Stimulated activated naive CD8-positive, alpha-beta T cell treated with anti-CD3 and anti-CD28 coated beads, Interleukin-15, Interleukin-2, amounts not matched to agents 100 U/mL and 50 U/mL, for 24 hours (primary cell): ENCODE measurements around the gene ZFP1.

ENCODE experiments used
- ATAC-seq: fragments of 150-1000 bp; cut with Tn5 transposase; one replicate; pipeline ENCODE4 v1.10.0; 2021
- DNase-seq: peaks from one replicate; pipeline ENCODE4 v3.0.0; 2021

ZFP1 gene

DNA sequence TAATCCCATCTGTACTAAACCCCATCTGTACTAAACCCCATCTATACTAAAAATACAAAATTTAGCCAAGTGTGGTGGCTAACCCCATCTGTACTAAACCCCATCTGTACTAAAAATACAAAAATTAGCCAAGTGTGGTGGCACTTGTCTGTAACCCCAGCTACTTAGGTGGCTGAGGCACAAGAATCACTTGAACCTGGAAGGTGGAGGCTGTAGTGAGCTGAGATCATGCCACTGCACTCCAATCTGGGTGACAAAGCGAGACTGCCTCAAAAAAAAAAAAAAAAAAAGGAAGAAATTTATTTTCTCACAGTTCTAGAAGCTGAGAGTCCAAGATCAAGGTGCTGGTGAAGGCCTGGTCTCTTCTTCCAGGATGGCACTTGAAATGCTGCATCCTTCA, 12.1 kb downstream of the ZFP1 start:
- ATAC-seq (no peak), DNase-seq (no peak)

DNA sequence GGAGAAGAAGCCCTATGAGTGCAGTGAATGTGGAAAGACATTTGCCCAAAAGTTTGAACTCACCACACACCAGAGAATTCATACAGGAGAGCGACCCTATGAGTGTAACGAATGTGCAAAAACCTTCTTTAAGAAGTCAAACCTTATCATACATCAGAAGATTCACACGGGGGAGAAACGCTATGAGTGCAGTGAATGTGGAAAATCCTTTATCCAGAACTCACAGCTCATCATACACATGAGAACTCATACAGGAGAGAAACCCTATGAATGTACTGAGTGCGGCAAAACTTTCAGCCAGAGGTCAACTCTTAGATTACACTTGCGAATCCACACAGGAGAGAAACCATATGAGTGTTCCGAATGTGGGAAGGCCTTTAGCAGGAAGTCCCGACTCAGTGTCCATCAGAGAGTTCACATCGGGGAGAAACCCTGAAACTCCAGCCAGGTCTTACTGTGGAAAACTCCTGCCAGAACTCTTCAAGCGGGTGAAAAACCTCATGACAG, 21.6 kb downstream of the ZFP1 start:
- ATAC-seq, result no peak
- DNase-seq, result no peak

DNA sequence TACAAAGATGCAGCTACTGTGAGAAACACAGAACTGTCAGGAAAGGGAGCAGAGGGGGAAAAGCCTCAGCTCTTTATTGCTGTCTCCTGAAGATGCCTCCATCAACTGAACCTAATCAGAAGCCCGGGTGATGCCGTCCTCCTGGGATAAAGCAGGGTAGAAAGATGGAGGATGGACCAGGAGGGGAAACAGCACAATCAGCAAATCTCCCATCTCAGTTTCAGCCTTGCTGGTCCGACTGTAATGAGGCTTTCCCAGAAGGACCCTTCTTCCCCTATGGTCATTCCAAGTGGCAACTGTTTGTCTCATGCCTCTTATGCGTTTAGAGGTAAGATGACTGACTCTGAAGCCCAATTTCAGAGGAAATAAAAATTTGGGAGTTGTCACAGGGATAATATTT, 24.3 kb downstream of the ZFP1 start:
- no peak for ATAC-seq
- no peak for DNase-seq

DNA sequence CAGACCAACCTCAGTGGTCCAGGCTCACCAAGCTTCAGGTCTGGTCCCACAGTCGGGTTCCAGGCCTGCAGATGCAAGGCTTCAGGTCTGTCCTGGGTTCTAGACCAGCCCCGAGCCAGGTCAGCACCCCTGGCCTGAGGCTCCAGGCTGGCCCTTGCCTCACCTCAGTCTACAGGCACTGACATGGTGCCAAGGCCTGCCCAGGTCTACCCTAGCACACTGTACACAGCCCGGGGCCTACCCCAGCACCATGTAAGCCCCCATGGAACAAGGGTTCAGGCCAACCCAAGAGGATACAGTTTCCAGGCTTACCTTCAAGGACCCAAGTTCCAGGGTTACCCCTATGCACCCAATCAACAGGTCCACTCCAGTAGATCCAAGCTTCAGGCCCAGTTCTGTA, 26.8 kb downstream of the ZFP1 start:
- ATAC-seq, result no peak

DNA sequence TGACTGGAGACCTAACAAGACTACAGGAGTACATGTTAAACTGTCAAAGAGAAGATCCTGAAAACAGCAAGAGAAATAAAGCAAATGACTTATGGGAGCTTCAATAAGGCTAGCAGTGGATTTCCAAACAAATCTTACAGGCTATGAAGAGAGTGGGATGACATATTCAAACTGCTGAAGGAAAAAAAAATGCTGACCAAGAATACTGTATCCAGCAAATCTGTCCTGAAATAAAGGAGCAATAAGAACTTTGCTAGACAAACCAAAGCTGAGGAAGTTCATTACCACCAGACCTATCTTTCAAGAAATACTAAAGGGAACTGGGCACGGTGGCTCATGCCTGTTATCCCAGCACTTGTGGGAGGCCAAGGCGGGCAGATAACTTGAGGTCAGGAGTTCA, 28.6 kb downstream of the ZFP1 start:
- DNase-seq (no peak), ATAC-seq (no peak)

More for the DNA sequence above, 26.8 kb downstream of the ZFP1 start:
- DNase-seq, result no peak

DNA sequence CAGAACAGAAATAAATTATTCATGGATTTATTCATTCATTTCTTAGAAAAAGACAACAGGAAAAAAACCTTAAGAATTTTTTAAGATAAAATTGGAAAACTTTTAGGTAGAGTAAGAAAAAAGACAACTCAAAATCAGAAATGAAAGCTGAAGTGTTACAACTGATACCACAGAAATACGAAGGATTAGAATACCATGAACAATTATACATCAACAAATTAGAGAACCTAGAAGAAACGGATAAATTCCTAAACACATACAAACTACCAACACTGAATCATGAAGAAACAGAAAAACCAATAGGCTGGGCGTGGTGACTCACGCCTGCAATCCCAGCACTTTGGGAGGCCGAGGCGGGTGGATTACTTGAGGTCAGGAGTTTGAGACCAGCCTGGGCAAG, 30.9 kb downstream of the ZFP1 start:
- DNase-seq (no peak), ATAC-seq (no peak)

DNA sequence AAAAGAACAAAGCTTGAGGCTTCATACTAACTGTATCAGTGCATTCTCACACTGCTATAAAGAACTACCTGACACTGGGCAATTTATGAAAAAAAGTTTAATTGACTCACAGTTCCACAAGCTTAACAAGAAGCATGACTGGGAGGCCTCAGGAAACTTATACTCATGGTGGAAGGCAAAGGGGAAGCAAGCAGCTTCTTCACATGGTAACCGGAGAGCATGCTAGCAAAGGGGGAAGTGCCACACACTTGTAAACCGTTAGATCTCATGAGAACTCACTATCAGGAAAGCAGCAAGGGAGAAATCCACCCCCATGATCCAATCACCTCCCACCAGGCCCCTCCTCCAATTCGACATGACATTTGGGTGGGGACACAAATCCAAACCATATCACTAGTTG, 33.3 kb downstream of the ZFP1 start:
- DNase-seq, result no peak
- ATAC-seq, result no peak

DNA sequence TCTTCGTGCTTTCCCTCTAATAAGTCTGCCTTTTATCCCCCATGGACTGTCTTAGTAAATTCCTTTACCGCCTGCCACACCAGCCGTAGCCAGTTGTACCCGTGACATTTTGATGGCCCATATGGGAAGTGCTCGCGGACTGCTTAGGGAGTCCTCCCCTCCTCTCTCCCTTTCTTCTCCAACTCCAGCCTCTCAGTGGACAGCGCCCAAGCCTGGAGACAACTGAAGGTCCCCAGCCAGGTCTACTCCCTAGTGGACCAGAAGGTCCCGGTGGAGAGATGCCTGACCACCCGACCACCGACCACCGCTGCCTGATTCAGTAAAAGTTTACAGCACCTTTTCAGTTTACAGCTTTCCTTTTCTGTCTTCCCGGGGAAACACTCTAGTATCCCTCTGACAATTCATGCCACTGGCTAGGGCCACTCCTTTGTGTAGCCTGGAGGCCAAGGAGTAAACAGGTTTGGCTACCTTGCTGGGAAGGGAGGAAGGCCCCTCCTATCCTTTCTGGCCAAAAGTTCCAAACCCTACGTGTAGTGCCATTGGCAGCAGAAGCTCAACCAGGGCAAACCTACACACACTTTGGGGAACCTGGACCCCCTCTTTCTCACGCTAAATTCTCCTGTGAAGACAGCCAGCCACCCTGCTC, 40.6 kb downstream of the ZFP1 start:
- ATAC-seq, result no peak
- no peak for DNase-seq

DNA sequence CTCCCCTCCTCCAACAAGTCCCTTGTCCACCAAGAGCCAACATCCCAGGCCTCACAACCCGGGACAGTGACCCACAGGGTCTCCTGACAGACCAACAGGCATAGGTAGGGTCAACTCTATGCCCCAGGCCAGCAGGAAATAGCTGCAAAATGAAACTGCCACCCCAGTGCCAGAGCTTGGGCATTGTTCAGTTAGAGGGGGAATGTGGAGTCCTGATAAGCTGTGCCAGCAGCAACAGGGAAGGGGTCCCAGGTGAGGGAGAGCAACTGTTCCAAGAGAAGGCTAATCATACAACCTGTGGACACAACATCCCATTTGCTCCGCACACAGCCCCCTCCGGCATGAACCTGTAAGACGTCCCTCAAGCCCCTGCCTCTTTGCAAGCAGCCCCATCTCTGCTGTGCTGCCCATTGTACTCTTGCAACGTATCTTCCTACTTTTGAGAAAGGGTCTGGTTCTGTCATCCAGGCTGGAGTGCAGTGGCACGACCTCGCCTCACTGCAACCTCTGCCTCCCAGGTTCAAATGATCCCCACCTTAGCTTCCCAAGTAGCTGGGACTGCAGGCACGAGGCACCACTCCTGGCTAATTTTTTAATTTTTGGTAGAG, 41.4 kb downstream of the ZFP1 start:
- ATAC-seq, result no peak
- no peak for DNase-seq

DNA sequence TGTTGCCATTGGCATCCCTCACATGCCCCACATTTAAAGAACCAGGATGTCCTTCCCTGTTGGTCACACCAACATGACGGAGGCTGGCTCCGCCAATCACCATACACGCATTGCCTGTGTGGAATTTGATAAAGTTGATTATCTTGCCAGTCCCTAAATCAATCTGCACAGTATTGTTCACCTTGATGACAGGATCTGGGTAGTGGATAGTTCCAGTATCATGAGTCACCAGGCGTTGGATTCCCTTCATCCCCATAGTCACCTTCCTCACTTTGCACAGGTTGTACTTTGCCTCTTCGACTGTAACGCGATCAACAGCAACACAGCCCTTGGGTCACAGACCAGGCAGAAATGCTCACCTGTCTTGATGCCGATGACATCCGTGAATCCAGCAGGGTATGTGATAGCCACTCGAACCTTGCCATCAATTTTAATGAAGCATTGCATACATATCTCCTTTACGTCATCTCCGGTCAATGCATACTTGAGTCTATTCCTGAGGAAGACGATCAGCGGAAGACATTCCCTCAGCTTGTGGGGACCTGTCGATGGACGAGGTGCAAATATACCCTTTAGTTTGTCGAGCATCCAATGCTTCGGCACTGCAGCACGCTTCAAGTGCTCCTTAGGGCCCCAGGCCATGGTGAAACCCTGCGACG, 44.4 kb downstream of the ZFP1 start:
- no peak for ATAC-seq
- no peak for DNase-seq

DNA sequence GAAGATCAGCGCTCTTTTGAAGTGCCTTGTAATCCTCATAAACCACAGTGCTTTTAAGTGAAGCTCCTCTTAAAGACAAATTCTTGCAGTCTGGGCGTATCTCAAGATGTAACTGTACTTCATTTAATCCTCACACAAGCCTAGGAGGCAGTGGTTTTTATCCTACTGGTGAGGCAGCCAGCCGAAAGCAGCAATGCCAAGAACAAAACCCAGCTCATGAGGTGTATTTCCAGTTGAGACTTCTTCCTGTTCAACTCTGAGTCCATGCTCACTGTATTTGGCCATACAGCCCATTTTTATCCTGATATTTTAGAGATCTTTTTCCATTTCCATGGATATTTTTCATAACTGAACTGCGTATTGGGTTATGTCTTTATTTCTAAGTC, 44.9 kb downstream of the ZFP1 start:
- no peak for ATAC-seq
- DNase-seq, result no peak

DNA sequence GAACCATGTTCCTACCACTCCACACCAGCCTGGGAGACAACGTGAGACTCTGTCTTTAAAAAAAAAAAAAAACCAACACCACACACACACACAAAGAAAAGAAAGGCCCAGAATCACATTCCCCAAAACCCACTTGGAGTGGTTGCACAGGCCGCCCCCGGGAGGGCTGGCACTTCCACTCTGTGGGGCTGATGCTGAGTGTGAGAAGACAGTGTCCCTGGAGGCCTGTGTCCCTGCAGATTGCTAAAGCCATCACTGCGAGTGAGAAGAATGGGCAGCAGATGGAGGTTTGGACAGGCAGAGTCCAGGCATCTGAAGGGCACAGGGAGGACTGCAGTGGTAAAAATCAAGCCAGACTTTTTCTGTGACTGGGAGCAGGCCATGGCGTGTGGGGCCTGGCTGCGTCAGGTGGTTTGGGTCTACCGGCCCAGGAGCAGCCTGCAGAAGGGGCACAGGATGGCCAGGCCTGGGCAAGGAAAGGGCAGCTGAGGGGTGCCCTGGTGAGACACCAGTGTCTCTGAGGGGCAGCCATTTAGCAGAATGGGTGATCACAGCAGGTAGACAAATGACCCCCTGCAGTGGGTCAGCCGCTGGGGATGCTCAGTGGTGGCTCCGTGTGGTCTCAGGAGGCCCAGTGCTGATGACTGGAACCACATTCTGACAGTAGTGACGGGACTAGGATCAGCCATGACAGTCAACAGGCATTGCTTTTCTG, 45.6 kb downstream of the ZFP1 start:
- DNase-seq (no peak), ATAC-seq (no peak)

DNA sequence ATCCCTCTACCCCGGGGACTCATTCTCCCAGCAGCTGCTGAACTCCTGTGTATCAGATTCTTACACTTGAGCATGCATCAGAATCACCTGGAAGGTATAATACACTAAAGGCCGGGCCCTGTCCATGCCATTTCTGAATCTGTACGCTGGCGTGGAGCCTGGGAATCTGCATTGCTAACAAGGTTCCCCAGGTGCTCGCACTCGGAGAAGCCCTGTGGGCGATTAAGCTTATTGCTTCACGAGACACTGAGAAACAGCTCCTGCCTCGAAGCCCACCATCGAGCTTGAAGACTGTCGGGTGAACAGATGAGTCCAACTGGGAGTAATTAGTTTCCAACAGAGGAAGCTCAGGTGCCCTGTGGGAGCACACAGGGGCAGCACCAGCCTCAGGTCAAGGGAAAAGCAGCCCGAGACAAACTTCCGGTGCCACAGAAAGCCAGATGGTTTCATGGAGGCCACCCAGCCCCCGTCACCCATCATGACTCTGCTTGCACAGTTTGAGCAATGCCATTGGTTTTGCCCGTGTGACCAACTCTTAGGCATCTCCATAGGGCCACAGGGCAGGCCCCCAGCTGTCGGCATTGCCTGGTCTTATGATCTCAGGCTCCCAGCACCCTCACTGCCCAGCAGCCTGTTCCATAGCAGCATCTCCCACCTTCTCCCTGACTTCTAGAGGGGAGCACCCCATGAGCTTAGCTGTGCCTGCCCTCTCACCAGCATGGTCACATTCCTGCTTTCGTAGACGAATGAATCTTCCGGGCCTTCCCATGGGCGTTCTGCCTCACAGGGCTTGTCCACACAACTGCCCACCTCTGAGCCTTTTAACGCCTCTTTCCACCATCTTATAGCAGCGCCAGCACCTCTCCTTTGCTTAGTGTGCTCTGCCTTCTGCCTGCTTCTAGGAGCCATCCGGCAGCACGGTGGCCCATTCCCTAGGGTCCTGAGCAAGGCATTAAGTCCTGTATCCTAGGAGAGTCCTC, 47.8 kb downstream of the ZFP1 start:
- DNase-seq (no peak), ATAC-seq (no peak)

DNA sequence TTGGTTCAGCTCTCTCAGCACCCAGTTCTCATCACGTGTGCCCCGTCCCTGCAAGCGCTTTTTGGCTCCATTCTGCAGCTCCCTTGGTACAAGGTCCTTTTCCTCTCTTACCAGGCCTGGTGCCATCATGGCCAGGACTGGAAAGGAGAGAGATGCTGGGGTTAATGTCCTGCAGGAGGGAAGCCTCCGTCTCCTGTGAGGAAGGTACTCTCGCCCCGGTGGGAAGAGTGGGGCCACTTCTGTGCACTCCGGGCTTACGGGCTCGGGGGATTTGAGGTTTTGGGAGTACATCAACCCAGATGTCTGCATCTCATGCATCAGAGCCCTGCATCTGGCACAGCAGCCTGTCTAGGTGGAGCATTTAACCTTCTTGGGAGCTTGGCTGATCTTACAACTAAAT, 48.5 kb downstream of the ZFP1 start:
- ATAC-seq, result no peak
- no peak for DNase-seq

DNA sequence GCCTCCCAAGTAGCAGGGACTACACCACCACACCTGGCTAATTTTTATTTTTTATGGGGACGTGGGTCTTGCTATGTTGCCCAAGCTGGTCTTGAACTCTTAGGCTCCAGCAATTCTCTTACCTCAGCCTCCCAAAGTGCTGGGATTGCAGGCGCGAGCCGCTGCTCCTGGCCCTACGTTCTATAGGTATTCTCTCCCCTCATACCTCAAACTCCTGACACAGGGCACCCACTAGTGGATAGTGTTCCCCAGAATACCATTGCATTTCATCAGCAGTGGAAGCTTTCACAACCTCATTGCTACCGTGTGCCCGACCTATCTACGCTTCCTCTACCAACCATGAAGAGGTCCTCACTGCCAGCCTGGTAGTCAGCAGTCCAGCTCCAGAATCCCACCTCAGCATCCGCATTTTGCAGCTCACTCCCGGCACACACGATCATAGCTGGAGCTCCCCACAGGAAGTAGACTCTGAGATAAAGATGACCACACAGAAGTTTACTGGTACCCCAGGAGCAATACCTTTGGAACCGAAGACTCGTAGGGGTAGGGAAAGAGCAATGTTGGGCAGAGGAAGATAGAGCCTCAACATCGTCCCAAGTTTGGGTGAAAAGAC, 49.3 kb downstream of the ZFP1 start:
- ATAC-seq (no peak), DNase-seq (no peak)

DNA sequence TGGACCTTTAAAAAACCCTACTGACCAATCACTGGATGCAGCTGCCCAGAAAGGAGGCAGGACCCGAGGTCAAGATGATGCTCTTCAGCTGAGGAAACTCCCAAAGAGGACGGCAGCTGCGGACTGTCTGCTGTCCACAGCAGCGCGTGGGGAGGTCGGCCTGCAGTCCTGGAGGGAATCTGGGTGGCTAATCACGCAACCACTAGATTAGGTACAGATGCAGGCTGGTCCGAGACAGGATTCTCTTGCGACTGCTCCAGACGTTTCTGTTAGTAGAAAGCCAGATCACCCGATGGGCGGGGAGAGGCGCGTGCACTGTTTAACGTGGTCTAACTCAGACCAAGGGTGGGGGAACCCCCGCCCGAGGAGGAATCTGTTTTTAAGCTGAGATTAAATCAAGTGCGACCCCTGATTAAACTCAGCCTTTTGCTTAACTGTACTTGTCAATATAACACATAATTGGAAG, 49.8 kb downstream of the ZFP1 start:
- ATAC-seq, result no peak
- DNase-seq, result no peak

DNA sequence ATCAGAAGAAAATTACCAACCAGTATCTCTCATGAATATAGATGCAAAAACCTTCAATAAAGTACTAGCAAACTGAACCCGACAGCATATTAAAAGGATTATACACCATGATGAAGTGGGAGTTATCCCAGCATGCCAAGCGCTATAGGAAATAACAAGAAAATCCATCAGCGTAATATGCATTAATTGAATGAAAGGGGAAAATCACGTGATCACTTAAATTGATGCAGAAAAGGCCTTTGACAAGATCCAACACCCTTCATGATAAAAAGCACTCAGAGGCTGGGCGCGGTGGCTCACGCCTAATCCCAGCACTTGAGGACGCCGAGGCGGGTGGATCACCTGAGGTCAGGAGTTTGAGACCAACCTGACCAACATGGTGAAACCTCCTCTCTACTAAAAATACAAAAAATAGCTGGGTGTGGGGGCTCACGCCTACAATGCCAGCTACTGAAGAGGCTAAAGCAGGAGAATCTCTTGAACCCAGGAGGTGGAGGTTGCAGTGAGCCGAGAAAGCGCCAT, 53.8 kb downstream of the ZFP1 start:
- no peak for ATAC-seq
- DNase-seq, result no peak

DNA sequence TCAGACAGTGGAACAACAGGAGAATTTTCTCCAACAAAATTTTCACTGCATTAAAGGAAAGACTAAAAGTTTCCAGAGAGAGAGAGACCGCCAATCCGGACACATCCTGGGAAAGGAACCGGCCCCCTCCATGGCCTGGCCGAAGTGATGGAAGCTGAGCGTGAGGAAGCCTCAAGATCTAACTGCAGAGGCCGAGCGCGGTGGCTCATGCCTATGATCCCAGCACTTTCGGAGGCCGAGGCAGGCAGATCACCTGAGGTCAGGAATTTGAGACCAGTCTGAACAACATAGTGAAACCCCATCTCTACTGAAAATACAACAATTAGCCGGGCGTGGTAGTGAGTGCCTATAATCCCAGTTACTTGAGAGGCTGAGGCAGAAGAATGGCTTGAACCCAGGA, 54.8 kb downstream of the ZFP1 start:
- DNase-seq (no peak), ATAC-seq (no peak)

DNA sequence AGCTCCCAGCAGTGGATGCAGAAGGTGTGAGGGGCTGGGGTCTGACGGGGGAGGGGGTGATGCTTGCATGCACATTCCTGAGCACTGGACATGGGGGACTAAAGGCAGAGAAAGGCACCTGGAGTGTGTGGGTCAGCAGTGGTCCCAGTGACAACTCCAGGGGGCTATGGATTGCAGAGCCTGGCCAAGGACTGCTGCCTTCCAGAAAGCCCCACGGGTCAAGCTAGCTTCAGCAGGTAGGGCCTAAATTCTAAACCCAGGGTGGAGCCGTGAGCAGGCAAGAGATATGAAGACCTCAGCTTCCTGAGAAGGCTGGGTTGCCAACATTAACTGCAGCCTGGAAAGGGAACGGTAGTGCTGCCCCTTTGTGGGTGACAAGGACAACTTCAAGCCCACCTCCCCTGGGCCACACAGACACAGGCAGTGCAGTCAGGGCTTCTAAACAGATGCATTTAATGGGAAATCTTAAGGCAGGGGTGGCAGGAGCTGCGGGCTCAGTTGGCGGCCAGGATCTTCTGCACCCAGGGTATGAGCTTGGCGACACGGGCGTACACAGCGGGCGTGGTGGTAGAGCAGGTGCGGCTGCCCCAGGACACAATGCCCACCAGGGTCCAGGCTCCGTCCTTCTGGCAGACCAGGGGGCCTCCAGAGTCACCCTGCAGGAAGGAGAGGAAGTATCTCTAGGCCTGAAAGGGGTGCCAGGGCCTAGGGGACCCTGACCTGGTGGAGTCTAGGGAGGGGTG, 55.5 kb downstream of the ZFP1 start:
- no peak for ATAC-seq

DNA sequence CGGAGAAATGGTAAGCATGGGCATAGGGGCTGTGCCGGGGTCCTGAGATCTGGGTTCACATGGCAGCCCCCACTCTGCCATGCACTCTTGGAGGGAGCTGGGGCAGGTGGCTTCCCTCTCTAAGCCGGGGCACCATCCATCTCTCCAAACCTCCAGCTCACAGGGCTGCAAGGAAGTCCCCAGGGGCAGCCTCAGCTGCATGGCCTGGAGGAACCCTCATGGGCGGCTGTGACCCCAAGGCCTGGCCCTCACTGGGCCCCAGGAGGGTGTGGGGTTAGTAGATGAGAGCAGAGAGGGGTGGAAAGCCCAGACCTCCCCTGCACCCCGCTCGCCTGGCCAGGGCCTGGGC, 56.1 kb downstream of the ZFP1 start:
- ATAC-seq (no peak), DNase-seq (no peak)

More for the DNA sequence above, 55.5 kb downstream of the ZFP1 start:
- no peak for DNase-seq
